GM10248 (cell line): ENCODE results near the gene SEMA3F.

ENCODE experiments used
- CTCF ChIA-PET: fragments of 300-600 bp; sonication (Branson Sonifier 250); formaldehyde crosslinking; extraction: SDS; loops from one replicate; lab custom pipeline; 2021; ENCODE audit warnings: antibody characterized with exemption; lab: Yijun Ruan, JAX
- POLR2A ChIA-PET: fragments of 350-650 bp; sonication (Branson Sonifier 250); formaldehyde crosslinking; extraction: SDS; loops from one replicate; lab custom pipeline; 2020; ENCODE audit warnings: antibody characterized with exemption; lab: Yijun Ruan, JAX
- DNase-seq: peaks from one replicate; pipeline ENCODE4 v3.0.0; 2012; ENCODE audit errors: extremely low spot score
- TF ChIP-seq, protein P1 (sequence below): IDR thresholded peaks from 2 replicates; pipeline ENCODE4 v1.5.1; 2012; ENCODE audit warnings: mild to moderate bottlenecking, low read depth; ENCODE audit errors: extremely low read depth, missing control alignments, control extremely low read depth

Gene SEMA3F

DNA sequence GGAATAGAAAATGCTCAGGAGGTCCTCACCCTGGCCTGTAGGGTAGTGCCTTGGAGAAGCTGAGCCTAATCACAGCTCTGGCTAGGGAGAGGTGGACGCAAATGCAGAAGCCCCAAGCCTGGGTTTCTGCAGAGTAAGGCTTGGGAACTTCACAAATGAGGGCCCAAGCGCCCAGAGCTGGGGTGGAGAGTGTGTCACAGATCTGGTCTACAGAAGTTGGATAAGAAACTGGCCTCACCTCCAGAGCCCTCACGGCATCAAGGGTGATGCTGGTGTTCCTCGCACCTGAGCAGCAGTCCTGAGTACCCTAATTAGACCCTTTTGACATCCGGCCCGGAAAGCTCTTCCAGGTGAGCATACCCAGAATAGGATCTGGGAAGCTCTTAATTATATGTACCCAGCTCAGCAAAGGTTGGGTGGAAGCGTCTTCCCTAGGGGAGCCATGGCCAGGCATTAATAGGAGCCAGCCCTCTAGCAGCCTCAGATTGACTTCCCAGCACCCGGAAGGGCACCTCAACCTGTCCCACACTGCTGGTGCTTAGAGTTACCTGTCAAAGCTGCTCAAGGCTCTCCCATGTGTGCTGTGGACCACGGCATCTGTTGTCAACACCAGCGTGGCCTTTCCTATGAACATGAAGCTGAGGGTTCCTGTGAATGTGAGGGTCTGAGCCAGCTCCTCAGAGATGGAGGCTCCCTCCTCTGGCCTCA is 34.6 kb upstream of the SEMA3F start:
- CTCF ChIA-PET: interaction anchor here (0.7 to 4.3 kb wide), 25 partner anchors 8 to 147 kb away, joined by 3 to 28 read pairs (median 4); no protein-coding TSS in a partner anchor
- TF ChIP-seq, protein P1, sequence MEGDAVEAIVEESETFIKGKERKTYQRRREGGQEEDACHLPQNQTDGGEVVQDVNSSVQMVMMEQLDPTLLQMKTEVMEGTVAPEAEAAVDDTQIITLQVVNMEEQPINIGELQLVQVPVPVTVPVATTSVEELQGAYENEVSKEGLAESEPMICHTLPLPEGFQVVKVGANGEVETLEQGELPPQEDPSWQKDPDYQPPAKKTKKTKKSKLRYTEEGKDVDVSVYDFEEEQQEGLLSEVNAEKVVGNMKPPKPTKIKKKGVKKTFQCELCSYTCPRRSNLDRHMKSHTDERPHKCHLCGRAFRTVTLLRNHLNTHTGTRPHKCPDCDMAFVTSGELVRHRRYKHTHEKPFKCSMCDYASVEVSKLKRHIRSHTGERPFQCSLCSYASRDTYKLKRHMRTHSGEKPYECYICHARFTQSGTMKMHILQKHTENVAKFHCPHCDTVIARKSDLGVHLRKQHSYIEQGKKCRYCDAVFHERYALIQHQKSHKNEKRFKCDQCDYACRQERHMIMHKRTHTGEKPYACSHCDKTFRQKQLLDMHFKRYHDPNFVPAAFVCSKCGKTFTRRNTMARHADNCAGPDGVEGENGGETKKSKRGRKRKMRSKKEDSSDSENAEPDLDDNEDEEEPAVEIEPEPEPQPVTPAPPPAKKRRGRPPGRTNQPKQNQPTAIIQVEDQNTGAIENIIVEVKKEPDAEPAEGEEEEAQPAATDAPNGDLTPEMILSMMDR: no peak
- peak; percentile 16 for DNase-seq
- POLR2A ChIA-PET: interaction anchor here (1.1 to 1.5 kb wide), 2 partner anchors 12 kb away, joined by 3 read pairs; no protein-coding TSS in a partner anchor

DNA sequence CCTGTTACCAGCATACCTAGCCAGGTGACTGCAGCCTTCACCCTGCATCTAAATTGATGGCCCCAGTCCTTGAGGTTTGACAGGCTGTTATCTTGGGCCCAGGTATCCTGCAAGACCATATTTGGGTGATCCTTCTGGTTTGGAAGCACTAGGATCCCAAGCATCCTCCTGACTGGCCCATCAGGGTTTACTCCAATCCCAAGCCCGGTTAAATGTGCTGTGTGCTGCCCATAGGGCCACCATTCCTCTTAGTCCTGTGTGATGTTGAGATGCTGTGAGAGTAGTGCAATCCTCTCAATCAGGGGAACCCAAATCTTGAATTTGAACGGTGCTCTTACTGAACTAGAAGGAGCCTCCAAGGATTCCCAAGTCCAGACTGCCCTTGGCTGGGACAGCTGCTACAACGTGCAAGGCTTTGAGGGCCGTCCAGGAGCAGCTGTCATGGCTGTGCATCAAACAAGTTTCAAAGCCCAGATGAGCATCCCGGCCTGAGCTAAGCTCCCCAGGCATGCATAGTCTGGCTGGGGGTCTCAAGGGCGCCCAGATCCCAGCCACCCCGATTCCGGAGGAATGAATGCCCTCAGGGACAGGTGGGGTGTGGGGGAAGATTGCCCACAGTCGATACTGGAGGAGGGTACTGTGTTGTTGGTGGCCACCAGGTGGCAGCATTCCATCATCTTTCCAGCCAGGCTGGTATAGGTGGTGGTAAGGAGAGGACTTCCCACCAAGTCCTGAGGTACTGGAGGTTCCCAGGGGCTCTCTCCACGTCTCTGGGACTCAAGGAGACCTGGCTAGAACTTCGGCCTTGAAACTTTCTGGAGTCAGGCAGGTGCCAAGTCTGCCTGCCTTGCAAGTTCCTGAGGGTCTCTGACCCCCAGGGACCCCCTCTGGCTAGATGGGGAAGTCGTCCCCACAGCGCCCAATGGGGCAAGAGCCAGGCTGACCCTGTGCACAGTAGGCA is 33.8 kb upstream of the SEMA3F start:
- TF ChIP-seq, protein P1: peak; percentile 62
- ChIA-PET POLR2A (interaction anchor here (1.5 kb wide), 1 partner anchor 13 kb away, joined by 3 read pairs; no protein-coding TSS in a partner anchor), CTCF (interaction anchor here (0.6 to 4.3 kb wide), 24 partner anchors 9 to 159 kb away, joined by 3 to 28 read pairs (median 5); partner anchors contain the start of gene LSMEM2)
- DNase-seq: peak; percentile 87

DNA sequence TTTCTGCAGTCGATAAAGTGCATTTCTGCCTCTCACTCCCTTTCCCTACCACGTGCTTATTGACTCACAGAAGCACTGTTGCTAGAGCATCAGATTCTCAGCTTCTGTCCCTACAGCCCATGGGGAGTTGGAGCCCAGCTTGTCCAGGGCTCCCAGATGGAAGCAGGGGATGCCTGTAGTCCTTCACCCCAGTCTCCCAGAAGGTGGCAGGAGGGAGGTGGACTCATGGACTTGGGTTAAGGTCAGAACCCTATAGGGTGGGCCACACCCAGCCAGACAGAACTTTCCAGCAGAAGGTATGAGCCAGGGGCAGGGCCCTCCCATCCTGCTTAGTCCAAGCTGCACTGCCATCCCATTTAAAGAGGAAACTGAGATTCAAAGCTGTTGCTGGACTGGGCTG is 33.1 kb upstream of the SEMA3F start:
- peak; percentile 18 for DNase-seq
- TF ChIP-seq, protein P1: no peak
- CTCF ChIA-PET: interaction anchor here (0.6 to 4.3 kb wide), 19 partner anchors 8 to 320 kb away, joined by 3 to 28 read pairs (median 3); partner anchors contain the start of gene LSMEM2
- POLR2A ChIA-PET: no interaction called here

DNA sequence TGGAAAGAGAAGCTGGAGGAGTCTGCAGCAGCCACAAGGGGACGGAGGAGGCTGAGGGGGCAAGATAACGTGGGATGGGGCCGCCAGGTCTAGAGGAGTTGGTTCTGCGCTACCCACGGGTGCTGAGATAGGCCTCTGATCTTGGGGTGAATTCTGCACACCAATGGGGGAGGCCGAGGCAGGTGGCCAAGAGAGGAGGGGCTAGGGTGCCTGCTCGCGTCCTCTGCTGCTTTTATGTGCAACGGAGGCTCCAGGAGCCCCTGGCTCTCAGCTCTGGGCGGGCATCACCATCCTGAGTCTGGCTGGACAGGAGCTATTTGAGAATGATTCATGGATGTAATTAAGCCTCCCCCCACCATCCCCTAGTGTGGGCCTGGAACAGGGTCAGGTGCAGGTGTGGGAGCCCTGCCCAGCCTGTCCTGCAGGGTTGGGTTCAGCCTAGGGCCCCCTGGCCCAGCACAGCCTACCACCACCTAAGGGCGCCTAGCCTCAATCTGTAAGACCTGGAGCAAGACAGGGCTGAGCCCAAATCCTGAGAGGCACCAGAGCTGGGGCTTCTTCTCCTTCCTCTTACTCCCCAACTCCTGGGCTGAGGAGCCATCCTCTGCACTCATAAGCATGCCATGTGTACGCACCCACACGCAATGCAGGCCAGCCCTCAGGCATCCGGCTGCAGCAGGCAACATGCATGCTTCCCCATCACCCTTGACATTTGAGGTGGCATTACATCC is 32.3 kb upstream of the SEMA3F start:
- CTCF ChIA-PET: interaction anchor here (0.6 to 4.3 kb wide), 20 partner anchors 8 to 321 kb away, joined by 3 to 28 read pairs (median 4); partner anchors contain the start of gene LSMEM2

DNA sequence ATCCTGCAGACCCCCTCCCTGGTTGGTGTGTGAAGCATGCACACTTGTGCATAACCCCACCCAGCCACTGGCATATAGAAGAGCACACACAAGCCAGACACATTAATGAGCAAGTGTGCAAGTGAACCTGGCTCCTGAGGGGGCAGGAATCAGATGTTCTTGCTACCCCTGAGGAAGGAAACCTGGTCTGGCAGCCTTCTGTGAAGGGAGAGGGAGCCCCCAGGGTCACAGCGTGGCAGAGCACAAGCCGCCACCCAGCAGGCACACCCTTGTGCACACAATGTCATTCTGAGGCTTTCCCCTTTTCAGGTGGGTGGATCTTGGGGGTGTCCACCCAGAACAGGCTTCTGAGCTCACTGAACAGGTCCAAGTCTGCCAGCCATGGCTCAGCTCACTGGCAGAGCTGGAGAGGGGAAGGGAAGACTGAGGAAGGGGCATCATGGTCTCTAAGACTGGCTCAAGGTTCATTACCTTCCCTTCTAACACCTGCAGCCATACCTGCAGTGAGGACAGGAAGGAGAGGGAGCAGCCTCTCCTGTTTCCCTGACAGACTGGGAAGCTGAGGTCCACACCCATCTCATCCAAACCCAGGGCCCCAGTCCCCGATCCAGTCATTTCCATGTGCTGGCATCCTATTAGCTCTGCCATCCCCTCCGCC is 31.6 kb upstream of the SEMA3F start:
- TF ChIP-seq, protein P1: no peak
- ChIA-PET POLR2A (interaction anchor here (1.0 kb wide), 1 partner anchor 11 kb away, joined by 3 read pairs; no protein-coding TSS in a partner anchor), CTCF (interaction anchor here (1.0 to 2.5 kb wide), 10 partner anchors 7 to 321 kb away, joined by 3 to 12 read pairs (median 6); partner anchors contain the start of gene GNAT1)
- peak; percentile 23 for DNase-seq

More for the DNA sequence above, 32.3 kb upstream of the SEMA3F start:
- DNase-seq: peak; percentile 21
- TF ChIP-seq, protein P1: no peak
- POLR2A ChIA-PET: interaction anchor here (1.0 kb wide), 1 partner anchor 12 kb away, joined by 3 read pairs; no protein-coding TSS in a partner anchor
